GM21825 (cell line): ENCODE measurements around the gene OLFM2.
"Not testable (repeated sequence)": the region's sequence is repeated elsewhere in the genome, so short reads cannot be mapped to it uniquely, and the experiment has no call there.

Source experiments
- ATAC-seq: cut with Tn5 transposase; IDR thresholded peaks from one replicate; pipeline ENCODE4 v1.9.1; 2021; ENCODE audit warnings: mild to moderate bottlenecking, moderate library complexity; ENCODE audit not compliant: unreplicated experiment

Gene OLFM2

GRCh38 chr19:9836021-9836420, 100.3 kb downstream of the OLFM2 start:
- no peak for ATAC-seq

GRCh38 chr19:9835507-9835949, 100.8 kb downstream of the OLFM2 start:
- peak; percentile 12 for ATAC-seq

GRCh38 chr19:9834726-9835506, 101.4 kb downstream of the OLFM2 start, which contains the start of gene PIN1:
TSS of gene PIN1 (plus strand) at chr19:9835318. CDS start at chr19:9835345, 27 bp downstream.
- peak; percentile 95 for ATAC-seq

GRCh38 chr19:9834307-9834725, 102.0 kb downstream of the OLFM2 start:
- ATAC-seq: no peak

GRCh38 chr19:9828551-9829063, 107.7 kb downstream of the OLFM2 start:
- ATAC-seq: no peak

GRCh38 chr19:9827289-9828238, 108.8 kb downstream of the OLFM2 start, which contains the start of gene UBL5:
TSS of gene UBL5 (plus strand) at chr19:9827918. CDS start at chr19:9828338, 420 bp downstream.
- peak; percentile 84 for ATAC-seq

GRCh38 chr19:9823816-9824215, 112.5 kb downstream of the OLFM2 start:
- ATAC-seq: no peak

GRCh38 chr19:9820034-9820433, 116.3 kb downstream of the OLFM2 start:
- not testable (repeated sequence) for ATAC-seq

- ATAC-seq: no peak
Measured at GRCh38 chr19:9819596-9819909, 116.8 kb downstream of the OLFM2 start.

- peak; percentile 82 for ATAC-seq
Measured at GRCh38 chr19:9818734-9819595, 117.3 kb downstream of the OLFM2 start, which contains the start of gene FBXL12. TSS of gene FBXL12 (minus strand) at chr19:9819079. CDS start at chr19:9818813, 266 bp downstream.

- no peak for ATAC-seq
Measured at GRCh38 chr19:9818175-9818733, 118.1 kb downstream of the OLFM2 start.

GRCh38 chr19:9811139-9811538, 125.2 kb downstream of the OLFM2 start:
- no peak for ATAC-seq

GRCh38 chr19:9808855-9809824, 127.2 kb downstream of the OLFM2 start:
- no peak for ATAC-seq

GRCh38 chr19:9806803-9807202, 129.5 kb downstream of the OLFM2 start:
- no peak for ATAC-seq
